Urothelium cell line (cell line): ENCODE results near the gene PIK3C2B.

Source experiments
- DNase-seq: peaks from one replicate; pipeline ENCODE4 v3.0.0; 2011; ENCODE audit warnings: low spot score, mixed read lengths
- FAIRE-seq: peaks from 2 replicates; lab custom pipeline; 2011; peaks lifted over from hg19 to GRCh38; lab: Jason Lieb, UNC

The PIK3C2B gene

GRCh38 chr1:204447190-204447589 lies 47.4 kb downstream of the PIK3C2B start:
- FAIRE-seq (no peak), DNase-seq (no peak)

GRCh38 chr1:204446413-204447111 lies 48.0 kb downstream of the PIK3C2B start:
- DNase-seq (peak; percentile 72), FAIRE-seq (no peak)

GRCh38 chr1:204445860-204446412 lies 48.7 kb downstream of the PIK3C2B start:
- DNase-seq: peak; percentile 45
- no peak for FAIRE-seq
